HepG2 (cell line): ENCODE data around the gene IQCE. TPM values are rescaled to one million over a fixed set of nuclear protein-coding genes. Genes with fewer than 3 reads are reported as not detected.

Experiments used
- ATRX ChIP-seq: sonication (generic); formaldehyde crosslinking; IDR thresholded peaks from 2 replicates; pipeline ENCODE4 v1.4.0; 2020; ENCODE audit warnings: missing genetic modification reagents, borderline replicate concordance
- BCL6 ChIP-seq: IDR thresholded peaks from 2 replicates; pipeline ENCODE4 v1.6.1; 2016; ENCODE audit warnings: missing genetic modification reagents, missing compliant biosample characterization
- KDM3A ChIP-seq: IDR thresholded peaks from 2 replicates; pipeline ENCODE4 v1.6.1; 2018; ENCODE audit warnings: low read depth, missing compliant biosample characterization
- MYNN ChIP-seq: sonication (generic); formaldehyde crosslinking; IDR thresholded peaks from 2 replicates; pipeline ENCODE4 v1.4.0; 2020; ENCODE audit warnings: mild to moderate bottlenecking, low read depth, missing genetic modification reagents
- PAWR ChIP-seq: sonication (generic); formaldehyde crosslinking; IDR thresholded peaks from 2 replicates; pipeline ENCODE4 v1.4.0; 2020; ENCODE audit warnings: missing genetic modification reagents, mild to moderate bottlenecking, borderline replicate concordance
- RARG ChIP-seq: sonication (generic); formaldehyde crosslinking; IDR thresholded peaks from 2 replicates; pipeline ENCODE4 v1.4.0; 2020; ENCODE audit warnings: low read depth, mild to moderate bottlenecking, missing genetic modification reagents
- SMAD9 ChIP-seq: sonication (generic); formaldehyde crosslinking; IDR thresholded peaks from 2 replicates; pipeline ENCODE4 v1.5.1; 2020; ENCODE audit warnings: mild to moderate bottlenecking, missing genetic modification reagents
- ZNF430 ChIP-seq: sonication (generic); formaldehyde crosslinking; IDR thresholded peaks from 2 replicates; pipeline ENCODE4 v1.9.0; 2021; ENCODE audit warnings: mild to moderate bottlenecking, missing genetic modification reagents
- ZNF724P ChIP-seq: sonication (generic); formaldehyde crosslinking; IDR thresholded peaks from 2 replicates; pipeline ENCODE4 v1.8.0; 2022; ENCODE audit warnings: missing genetic modification reagents, borderline replicate concordance
- ZNF766 ChIP-seq: sonication (generic); formaldehyde crosslinking; IDR thresholded peaks from 2 replicates; pipeline ENCODE4 v1.5.0; 2020; ENCODE audit warnings: missing genetic modification reagents, borderline replicate concordance
- ZNF780A ChIP-seq: sonication (generic); formaldehyde crosslinking; IDR thresholded peaks from 2 replicates; pipeline ENCODE4 v1.8.0; 2022; ENCODE audit warnings: mild to moderate bottlenecking, missing genetic modification reagents, moderate library complexity
- polyA plus RNA-seq, 8 experiments: library from polyadenylated mRNA; depleted of rRNA in 3 of 8; stranded (reverse) in 7 of 8; unstranded in 1 of 8; fragments of >200 nt; fragmentation: Illumina TruSeq in 4 of 8; extraction: Trizol in 4 of 8; gene quantifications; 2 replicates each; pipeline versions ENCODE4 v1.2.1 to v1.2.3, GENCODE V29; 2011 to 2016; ENCODE audit warnings: low read depth in 4 of 8, missing spikeins in 1 of 8, mixed read lengths in 1 of 8; ENCODE audit not compliant: insufficient read depth in 1 of 8
- total RNA-seq, 5 experiments: library from RNA; depleted of rRNA; stranded (reverse); fragments of >200 nt; fragmentation: Illumina TruSeq; extraction: Trizol; gene quantifications; 2 replicates each; pipeline ENCODE4 v1.2.3, GENCODE V29; 2016; ENCODE audit warnings: low read depth in 1 of 5
- TF ChIP-seq, protein P1 (sequence below): sonication (generic); formaldehyde crosslinking; IDR thresholded peaks from 2 replicates; pipeline ENCODE4 v1.5.0; 2020; ENCODE audit warnings: missing genetic modification reagents
- TF ChIP-seq, protein P2 (sequence below): sonication (generic); formaldehyde crosslinking; IDR thresholded peaks from 2 replicates; pipeline ENCODE4 v1.4.0; 2020; ENCODE audit warnings: missing genetic modification reagents, borderline replicate concordance
- TF ChIP-seq, protein P3 (sequence below): sonication (generic); formaldehyde crosslinking; IDR thresholded peaks from 2 replicates; pipeline ENCODE4 v1.5.1; 2020; ENCODE audit warnings: missing genetic modification reagents, mild to moderate bottlenecking, borderline replicate concordance
- TF ChIP-seq, protein P4 (sequence below): sonication (generic); formaldehyde crosslinking; IDR thresholded peaks from 2 replicates; pipeline ENCODE4 v1.4.0; 2020; ENCODE audit warnings: mild to moderate bottlenecking, missing genetic modification reagents

The IQCE gene
- total and polyA plus RNA-seq, 2 of the 13 experiments (the other 11 are each of a cell fraction or from before 2014, with no cell fraction given) = 1.5 to 2.5 TPM

DNA sequence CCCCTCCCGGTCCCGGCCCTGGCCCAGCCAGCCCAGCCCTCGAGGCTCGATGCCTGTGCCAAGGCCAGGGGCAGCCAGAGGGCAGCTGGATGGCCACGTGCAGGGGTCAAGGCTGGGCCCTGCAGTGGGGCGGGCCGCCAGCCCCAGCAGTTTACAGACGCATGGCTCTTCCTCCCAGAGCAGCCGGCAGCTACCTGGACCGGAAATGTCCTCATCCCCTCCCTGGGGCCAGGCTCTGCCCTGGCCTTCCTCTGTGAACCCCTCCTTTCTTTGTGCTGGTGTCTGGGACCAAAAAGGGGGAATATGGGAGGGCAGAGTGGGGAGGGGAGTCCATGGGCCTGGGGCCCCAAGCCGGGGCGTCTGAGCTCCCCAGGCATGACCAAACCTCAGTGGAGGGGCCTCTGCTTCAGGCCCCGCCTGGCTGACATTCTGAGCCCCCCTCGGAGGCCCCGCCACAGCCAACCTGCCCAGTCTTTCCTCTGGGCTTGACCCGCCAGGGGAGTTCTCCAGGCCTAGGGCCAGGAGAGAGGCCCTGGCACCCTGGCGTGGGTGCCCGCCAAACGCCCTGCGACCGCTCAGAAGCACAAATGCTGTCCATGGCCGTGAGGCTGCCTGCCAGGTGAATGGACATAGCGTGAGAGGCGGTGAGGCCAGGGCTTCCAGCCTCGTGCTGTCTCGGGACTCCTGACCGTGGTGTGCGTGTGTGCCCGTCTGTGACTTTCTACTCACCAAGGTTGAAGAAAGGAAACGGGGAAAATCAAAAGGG, 104.5 kb downstream of the IQCE start (continued):
- TF ChIP-seq, protein P1, sequence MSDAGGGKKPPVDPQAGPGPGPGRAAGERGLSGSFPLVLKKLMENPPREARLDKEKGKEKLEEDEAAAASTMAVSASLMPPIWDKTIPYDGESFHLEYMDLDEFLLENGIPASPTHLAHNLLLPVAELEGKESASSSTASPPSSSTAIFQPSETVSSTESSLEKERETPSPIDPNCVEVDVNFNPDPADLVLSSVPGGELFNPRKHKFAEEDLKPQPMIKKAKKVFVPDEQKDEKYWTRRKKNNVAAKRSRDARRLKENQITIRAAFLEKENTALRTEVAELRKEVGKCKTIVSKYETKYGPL (CRISPR knock-in tag) = peak; percentile 35; the same call in 1 of the 2 replicates
- no peak for TF ChIP-seq PAWR (CRISPR knock-in tag)
- TF ChIP-seq, protein P2, sequence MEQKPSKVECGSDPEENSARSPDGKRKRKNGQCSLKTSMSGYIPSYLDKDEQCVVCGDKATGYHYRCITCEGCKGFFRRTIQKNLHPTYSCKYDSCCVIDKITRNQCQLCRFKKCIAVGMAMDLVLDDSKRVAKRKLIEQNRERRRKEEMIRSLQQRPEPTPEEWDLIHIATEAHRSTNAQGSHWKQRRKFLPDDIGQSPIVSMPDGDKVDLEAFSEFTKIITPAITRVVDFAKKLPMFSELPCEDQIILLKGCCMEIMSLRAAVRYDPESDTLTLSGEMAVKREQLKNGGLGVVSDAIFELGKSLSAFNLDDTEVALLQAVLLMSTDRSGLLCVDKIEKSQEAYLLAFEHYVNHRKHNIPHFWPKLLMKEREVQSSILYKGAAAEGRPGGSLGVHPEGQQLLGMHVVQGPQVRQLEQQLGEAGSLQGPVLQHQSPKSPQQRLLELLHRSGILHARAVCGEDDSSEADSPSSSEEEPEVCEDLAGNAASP (CRISPR knock-in tag) = peak; percentile 88; the same call in 1 of the 2 replicates
- TF ChIP-seq ATRX (CRISPR knock-in tag) = no peak
- no peak for TF ChIP-seq RARG
- TF ChIP-seq MYNN (CRISPR knock-in tag) = 0 out of 2 replicates have a peak, but pooled peaks have one; percentile 77
- peak; percentile 75; the same call in 1 of the 2 replicates for TF ChIP-seq ZNF724P
- TF ChIP-seq SMAD9 (CRISPR knock-in tag) = peak; percentile 73; the same call in 1 of the 2 replicates
- TF ChIP-seq, protein P3, sequence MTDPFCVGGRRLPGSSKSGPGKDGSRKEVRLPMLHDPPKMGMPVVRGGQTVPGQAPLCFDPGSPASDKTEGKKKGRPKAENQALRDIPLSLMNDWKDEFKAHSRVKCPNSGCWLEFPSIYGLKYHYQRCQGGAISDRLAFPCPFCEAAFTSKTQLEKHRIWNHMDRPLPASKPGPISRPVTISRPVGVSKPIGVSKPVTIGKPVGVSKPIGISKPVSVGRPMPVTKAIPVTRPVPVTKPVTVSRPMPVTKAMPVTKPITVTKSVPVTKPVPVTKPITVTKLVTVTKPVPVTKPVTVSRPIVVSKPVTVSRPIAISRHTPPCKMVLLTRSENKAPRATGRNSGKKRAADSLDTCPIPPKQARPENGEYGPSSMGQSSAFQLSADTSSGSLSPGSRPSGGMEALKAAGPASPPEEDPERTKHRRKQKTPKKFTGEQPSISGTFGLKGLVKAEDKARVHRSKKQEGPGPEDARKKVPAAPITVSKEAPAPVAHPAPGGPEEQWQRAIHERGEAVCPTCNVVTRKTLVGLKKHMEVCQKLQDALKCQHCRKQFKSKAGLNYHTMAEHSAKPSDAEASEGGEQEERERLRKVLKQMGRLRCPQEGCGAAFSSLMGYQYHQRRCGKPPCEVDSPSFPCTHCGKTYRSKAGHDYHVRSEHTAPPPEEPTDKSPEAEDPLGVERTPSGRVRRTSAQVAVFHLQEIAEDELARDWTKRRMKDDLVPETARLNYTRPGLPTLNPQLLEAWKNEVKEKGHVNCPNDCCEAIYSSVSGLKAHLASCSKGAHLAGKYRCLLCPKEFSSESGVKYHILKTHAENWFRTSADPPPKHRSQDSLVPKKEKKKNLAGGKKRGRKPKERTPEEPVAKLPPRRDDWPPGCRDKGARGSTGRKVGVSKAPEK = no peak
- TF ChIP-seq ZNF780A (CRISPR knock-in tag) = peak; percentile 73; the same call in 1 of the 2 replicates
- TF ChIP-seq KDM3A = peak; percentile 88; the same call in 1 of the 2 replicates
- peak; percentile 99 for TF ChIP-seq ZNF430
- peak; percentile 94 for TF ChIP-seq BCL6
- peak; percentile 84; the same call in 1 of the 2 replicates for TF ChIP-seq ZNF766
- TF ChIP-seq, protein P4, sequence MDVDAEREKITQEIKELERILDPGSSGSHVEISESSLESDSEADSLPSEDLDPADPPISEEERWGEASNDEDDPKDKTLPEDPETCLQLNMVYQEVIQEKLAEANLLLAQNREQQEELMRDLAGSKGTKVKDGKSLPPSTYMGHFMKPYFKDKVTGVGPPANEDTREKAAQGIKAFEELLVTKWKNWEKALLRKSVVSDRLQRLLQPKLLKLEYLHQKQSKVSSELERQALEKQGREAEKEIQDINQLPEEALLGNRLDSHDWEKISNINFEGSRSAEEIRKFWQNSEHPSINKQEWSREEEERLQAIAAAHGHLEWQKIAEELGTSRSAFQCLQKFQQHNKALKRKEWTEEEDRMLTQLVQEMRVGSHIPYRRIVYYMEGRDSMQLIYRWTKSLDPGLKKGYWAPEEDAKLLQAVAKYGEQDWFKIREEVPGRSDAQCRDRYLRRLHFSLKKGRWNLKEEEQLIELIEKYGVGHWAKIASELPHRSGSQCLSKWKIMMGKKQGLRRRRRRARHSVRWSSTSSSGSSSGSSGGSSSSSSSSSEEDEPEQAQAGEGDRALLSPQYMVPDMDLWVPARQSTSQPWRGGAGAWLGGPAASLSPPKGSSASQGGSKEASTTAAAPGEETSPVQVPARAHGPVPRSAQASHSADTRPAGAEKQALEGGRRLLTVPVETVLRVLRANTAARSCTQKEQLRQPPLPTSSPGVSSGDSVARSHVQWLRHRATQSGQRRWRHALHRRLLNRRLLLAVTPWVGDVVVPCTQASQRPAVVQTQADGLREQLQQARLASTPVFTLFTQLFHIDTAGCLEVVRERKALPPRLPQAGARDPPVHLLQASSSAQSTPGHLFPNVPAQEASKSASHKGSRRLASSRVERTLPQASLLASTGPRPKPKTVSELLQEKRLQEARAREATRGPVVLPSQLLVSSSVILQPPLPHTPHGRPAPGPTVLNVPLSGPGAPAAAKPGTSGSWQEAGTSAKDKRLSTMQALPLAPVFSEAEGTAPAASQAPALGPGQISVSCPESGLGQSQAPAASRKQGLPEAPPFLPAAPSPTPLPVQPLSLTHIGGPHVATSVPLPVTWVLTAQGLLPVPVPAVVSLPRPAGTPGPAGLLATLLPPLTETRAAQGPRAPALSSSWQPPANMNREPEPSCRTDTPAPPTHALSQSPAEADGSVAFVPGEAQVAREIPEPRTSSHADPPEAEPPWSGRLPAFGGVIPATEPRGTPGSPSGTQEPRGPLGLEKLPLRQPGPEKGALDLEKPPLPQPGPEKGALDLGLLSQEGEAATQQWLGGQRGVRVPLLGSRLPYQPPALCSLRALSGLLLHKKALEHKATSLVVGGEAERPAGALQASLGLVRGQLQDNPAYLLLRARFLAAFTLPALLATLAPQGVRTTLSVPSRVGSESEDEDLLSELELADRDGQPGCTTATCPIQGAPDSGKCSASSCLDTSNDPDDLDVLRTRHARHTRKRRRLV (CRISPR knock-in tag) = peak; percentile 82
